C1 segment of cervical spinal cord (tissue), 14 donors: ENCODE data around the gene ZNF136.
A peak's percentile ranks its signal among the peaks of the same experiment; 100 is the strongest.

Experiments used
- DNase-seq, 14 donors: peaks; one replicate each; lab custom pipeline; 2025; lab: John Stamatoyannopoulos, UW

Gene ZNF136

DNA sequence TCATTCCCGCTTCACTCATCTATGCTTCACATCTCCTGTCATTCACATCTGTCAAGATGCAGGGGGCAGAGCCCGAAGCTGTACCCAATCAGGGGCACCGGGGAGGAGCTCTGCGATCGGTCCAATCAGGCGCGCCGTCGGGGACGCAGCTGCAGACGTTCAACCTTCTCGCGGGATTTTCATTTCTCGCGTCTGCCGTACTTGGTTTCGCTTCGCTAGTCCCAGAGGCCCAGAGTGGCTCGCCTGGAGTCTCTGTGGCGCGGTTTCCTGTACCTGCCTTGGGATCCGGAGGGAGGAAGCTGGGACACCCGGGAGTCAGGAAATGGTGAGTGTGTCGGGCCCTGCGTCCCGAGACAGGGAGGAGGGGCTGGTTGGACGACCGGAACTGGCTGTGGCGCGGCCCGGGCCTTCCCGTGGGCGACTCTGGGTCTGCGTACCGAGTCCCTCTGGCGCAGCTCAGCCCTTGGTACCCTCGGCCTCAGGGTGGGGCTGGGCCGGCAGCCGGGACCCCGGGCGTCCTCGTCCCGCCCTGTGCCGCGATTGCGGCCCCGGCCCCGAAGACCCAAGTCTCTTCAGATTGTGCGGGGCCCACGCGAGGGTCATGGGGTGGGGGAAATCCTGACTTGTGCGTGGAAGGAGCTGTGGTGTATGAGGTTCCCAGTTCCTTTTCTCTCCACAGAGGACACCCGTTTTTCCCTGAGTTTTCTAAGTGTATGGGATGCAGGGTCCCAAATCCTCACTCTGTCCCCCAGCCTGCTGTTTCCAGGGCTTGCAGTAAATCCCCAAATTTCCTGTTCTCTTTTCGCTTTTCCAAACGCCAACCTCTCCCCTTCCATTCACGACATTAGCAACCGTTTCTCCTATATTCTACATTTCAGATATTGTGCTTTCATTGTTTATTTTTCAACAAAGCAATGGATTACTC, at the start of gene ZNF136:
Gene ZNF136 (plus strand): TSS at position 215 of the 925 bp plus-strand sequence. CDS start 108 bp downstream, at position 323.
- peak in 13 of 14 donors; percentile 42 to 91 (median 83) for DNase-seq

- DNase-seq = no peak
These were observed 49.8 kb upstream of the ZNF136 start for GRCh38 chr19:12113121-12113520.

DNA sequence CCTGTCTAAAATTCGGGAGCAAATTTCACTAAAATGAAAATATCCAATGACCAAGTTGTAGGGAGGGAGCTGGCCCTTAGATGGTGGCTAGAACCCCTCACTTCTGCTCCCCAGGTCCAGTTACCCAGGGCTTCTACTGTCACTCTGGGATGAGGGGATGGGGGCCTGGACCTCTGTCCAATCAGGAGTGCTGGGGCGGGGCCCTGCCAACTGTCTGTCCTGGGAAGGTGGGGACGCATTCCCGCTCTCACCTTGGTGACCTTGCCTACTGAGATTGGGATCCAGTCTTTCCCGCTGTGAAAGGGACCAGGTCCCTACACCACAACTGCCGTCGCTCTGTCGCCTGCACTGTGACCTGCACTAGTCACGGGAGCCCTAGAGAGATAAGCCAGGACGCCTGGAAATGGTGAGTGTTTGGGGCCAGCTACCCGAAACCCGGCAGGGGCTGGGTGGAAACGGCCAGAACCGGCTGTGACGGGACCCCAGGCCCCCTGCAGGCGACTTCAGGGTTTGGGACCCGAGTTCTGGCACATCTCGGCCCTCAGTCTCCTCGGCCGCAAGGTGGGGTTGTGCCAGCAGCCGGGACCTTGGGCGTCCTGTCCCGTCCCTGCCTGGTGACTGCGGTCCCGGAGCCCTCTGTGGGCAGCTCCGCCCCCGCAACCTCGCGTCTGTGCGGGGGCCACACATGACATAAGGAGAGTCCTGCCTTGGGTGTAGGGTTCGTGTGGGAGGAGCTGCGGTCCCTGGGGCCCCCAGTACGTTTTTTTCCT, 45.5 kb upstream of the ZNF136 start:
- DNase-seq = no peak

- no peak for DNase-seq
These were observed 36.2 kb upstream of the ZNF136 start for GRCh38 chr19:12126707-12127106.

GRCh38 chr19:12133069-12133468, 29.8 kb upstream of the ZNF136 start:
- DNase-seq = no peak

DNA sequence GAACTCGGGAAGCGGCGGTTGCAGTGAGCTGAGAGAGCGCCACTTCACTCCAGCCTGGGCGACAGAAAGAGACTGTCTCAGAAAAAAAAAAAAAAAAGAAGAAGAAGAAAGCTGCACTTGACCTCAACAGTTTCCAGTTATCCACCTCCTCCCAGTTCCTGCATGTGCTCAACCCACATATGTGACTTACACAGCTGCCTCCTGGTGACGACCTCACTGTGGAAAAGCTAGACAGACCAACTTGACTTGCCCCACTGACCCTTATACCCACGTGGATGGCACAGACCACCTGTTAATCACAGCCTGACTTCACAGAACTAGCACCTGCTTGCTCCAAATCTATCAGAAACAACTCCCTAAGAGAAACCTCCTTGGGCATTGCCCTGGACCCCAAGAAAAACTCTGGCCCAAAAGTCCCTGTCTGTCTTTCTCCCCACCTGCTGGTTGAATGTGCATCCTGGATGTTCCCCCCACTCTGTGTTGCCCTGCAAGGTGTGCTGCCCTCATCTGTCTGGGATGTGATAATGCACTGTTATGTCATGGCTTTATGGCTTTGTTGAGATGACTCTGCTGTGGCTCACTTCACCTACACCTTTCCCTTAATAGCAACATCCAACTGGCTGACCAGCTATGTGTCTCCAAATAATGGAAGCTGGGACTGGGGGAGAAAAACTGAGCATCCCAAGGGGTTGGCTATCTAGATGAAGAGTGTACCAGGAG, 25.5 kb upstream of the ZNF136 start:
- no peak for DNase-seq

DNA sequence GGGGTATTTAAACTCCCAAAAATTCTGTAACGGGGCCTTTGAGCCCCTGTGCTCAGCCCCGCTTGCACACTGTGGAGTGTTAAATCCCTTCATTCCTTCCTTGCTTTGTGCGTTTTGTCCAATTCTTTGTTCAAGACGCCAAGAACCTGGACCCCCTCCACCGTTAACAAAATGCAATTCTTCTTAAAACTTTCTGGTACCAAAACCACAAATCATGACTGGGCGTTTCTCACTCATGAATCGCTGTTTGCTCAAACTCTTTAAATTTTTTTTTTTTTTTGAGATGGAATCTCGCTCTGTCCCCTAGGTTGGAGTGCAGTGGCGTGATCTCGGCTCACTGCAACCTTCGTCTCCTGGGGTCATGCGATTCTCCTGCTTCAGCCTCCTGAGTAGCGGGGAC, 23.6 kb upstream of the ZNF136 start:
- DNase-seq = no peak

GRCh38 chr19:12139885-12140544, 22.9 kb upstream of the ZNF136 start, which contains the start of gene ZNF20:
Gene ZNF20 (minus strand): TSS chr19:12140350. CDS start chr19:12140182, 168 bp downstream.
- DNase-seq = peak; percentile 55 to 94 (median 90)

DNA sequence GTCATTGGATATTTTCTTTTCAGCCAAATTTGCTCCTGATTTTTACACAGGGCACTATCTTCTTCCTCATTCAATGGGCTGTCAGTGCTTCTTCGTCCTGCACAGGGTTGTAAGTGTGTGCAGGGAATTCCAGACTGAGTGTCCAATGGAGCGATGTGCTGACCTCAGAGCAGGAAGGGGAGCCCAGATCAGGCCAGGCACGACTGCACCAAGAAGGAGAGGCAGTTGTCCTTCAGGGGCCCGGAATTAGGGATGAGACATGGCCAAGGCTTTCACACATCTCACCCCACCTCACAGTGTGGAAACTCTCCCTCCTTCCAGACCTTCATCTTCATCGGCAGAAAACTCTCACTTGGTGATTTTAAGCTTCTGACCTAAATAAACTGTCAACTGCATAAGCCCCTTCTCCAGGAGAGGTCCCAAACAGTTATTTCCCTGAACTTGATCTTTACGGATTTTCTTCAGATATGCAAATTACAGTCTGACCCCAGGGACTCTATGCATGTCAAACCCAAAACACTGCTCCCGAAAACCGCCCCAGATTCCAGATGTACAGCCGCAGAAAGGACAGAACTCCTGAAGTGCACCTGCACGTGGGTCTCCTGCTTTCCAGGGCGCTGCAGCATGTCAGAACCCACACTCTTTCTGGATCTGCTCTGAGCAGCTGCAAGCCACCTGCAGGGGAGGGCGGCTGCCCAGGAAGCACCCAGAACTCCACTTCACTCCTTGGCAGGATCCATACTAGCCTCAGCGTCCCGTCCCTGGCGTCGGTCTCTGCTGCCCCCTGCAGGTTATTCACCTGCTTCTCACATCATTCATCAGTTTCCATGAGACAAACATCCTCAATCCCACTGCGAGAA, 22.1 kb upstream of the ZNF136 start:
- peak in 13 of 14 donors; percentile 24 to 83 (median 74) for DNase-seq

- no peak for DNase-seq
These were observed 21.5 kb upstream of the ZNF136 start for GRCh38 chr19:12141405-12141736.

DNA sequence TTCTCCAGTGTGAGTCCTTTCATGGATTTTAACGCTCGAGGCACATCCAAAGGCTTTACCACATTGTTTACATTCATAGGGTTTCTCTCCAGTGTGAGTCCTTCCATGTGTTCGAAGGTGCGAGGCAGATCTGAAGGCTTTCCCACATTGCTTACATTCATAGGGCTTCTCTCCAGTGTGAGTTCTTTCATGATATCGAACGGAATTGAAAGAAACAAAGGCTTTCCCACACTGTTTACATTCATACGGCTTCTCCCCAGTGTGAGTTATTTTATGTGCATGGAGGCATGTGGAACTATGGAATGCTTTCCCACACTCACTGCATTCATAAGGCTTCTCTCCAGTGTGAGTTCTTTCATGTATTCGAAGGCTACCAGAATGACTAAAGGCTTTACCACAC, 17.5 kb upstream of the ZNF136 start:
- DNase-seq = no peak

DNA sequence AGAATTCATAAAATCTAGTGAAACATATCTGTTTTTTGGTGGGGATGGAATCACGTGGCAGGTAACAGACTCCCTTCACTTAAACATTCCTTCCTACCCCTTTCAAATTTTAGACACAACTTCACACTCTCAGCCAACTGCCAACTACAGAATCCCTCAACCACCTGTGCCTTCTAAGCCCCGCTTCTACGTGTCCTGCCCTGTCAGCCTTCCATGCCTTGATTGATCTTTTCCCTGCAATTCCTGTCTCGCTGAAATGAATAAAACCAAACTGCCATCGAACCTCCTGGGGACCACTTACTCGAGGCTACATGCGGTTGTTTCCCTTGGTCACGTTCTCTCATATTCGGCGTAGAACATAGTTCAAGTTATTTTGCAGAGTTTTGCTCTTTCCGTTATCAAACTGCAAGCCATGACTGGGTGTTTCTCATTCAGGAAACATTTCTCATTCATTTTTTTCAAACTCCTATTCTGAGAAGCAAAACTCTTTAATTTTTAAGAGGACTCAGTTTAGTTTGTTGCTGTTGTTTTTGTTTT, 7.5 kb upstream of the ZNF136 start:
- DNase-seq = no peak

- DNase-seq = peak; percentile 26 to 95 (median 80)
These were observed 6.5 kb upstream of the ZNF136 start, which contains the start of gene ZNF625 for GRCh38 chr19:12156223-12157058. Gene ZNF625 (minus strand): TSS chr19:12156734. CDS start chr19:12156558, 176 bp downstream.

- no peak for DNase-seq
These were observed 3.0 kb upstream of the ZNF136 start for GRCh38 chr19:12159773-12160414.

DNA sequence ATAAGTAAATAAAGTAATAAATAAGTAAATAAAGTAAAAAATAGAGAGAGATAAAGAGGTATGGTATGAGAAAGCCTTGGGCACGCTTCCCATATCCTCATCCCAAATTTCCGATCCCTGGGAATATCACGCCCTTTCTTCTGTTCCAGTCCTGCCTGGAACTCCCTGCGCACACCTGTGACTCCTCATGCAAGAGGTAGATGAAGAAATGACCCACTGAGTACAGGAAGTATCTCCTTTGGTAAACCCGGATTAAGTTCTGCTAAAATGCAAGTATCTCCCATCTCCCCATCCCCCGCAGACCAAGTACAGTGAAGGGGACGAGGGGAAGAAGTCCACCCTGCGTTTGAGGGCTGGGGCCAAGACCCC, 399 bp upstream of the ZNF136 start:
- DNase-seq = no peak

DNA sequence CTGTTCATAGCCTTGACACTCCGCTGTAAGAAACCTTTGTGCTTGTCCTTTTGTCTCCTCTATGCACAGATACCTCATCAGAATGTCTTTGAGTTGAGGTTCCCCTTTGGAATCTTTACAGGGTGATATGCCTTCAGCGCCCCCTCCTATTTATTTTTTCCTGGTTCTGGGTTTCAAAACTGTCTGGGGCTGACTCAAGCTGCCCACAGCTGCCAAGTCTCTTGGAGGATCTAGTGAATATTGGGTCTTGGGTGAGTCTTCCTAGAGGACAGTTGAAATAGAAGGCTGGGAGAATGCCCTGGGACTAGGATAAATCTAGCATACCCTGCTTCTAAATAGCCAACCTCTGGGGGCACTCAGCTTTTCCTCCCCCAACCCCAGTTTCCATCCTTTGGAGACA, 930 bp downstream of the ZNF136 start:
- DNase-seq = no peak

DNA sequence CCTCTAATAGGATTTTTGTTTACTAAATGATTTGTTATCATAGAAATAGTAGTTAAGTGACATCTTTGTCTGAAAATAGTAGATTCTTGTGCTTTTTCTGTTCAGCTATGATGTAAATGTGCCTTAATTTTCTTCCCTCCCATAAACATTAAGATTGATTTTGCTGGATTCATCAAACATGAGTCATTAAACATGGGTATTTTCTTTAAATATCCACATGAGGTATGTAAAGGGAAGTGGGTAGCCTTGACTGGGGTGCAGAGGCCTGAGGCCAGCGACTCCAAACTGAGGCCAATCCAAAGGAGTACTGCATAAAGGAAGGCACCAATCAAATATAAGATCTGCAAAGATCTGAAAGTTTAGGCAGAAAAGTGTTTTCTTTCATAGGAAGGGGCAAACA, 3.7 kb downstream of the ZNF136 start:
- no peak for DNase-seq

GRCh38 chr19:12180377-12180776, 17.5 kb downstream of the ZNF136 start:
- no peak for DNase-seq

- no peak for DNase-seq
These were observed 24.7 kb downstream of the ZNF136 start for GRCh38 chr19:12187625-12188024.
